Measurements from ENCODE around the gene LCP1. TPM values are rescaled to one million over a fixed set of nuclear protein-coding genes. Genes with fewer than 3 reads are reported as not detected.

LCP1 gene
- total RNA-seq, 2 donors from 2014 or later = 58.1 to 177 TPM

DNA sequence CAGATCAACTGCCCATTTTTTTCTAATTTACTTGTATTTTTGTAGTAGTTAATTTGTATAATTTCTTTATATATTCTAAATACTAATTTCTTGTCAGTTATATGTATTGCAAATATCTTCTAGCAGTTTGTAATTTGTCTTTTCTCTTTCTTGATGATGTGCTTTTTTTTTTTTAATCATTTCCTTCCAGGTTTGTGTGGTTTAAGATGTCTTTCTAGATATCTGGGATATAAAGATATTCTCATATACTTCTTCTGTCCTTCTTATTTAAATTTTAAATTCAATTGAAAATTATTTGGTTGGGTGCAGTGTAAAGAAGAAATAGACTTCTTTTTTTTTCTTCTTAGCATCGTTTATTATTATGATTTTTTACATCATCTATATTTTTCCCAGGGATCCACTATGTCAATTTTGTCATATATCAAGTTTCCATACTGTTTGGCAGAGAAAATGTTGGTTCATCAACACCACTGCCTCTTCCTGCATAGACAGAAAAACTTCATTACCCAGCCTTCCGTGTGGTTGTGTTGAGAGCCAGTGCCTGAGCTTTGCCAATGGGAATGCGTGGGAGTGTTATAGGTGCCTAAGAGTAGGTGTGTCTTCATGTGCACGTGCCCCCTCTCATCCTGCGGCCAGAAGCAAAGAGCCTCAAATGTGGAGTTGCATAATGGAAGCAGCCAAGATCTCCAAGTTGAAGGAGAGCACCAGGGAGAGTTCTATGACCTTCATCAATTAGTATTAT, 93.0 kb downstream of the LCP1 start:
- Histone ChIP-seq H3K4me3 (no peak overlapping the region), H3K27ac (no peak overlapping the region), H3K4me1 (replicated peaks) (no peaks in the 10 kb centered on the region), H3K9me3 (no peaks in the 10 kb centered on the region), H3K27me3 (replicated peaks; ENCODE audit: insufficient read depth) (no peaks in the 10 kb centered on the region), H3K36me3 (no peaks in the 10 kb centered on the region)
- no peak for DNase-seq (ENCODE audit: low spot score)
- 84% methylated on average over 5 of the region's 5 CpGs for WGBS
- TF ChIP-seq, protein P1, sequence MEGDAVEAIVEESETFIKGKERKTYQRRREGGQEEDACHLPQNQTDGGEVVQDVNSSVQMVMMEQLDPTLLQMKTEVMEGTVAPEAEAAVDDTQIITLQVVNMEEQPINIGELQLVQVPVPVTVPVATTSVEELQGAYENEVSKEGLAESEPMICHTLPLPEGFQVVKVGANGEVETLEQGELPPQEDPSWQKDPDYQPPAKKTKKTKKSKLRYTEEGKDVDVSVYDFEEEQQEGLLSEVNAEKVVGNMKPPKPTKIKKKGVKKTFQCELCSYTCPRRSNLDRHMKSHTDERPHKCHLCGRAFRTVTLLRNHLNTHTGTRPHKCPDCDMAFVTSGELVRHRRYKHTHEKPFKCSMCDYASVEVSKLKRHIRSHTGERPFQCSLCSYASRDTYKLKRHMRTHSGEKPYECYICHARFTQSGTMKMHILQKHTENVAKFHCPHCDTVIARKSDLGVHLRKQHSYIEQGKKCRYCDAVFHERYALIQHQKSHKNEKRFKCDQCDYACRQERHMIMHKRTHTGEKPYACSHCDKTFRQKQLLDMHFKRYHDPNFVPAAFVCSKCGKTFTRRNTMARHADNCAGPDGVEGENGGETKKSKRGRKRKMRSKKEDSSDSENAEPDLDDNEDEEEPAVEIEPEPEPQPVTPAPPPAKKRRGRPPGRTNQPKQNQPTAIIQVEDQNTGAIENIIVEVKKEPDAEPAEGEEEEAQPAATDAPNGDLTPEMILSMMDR (IDR thresholded peaks at IDR 0.05) = no peak
- TF ChIP-seq POLR2AphosphoS5 (IDR thresholded peaks at IDR 0.05) (no peak), POLR2A (IDR thresholded peaks at IDR 0.05) (no peak)
- intact Hi-C loops (cut with DNase I) = no loop called here

DNA sequence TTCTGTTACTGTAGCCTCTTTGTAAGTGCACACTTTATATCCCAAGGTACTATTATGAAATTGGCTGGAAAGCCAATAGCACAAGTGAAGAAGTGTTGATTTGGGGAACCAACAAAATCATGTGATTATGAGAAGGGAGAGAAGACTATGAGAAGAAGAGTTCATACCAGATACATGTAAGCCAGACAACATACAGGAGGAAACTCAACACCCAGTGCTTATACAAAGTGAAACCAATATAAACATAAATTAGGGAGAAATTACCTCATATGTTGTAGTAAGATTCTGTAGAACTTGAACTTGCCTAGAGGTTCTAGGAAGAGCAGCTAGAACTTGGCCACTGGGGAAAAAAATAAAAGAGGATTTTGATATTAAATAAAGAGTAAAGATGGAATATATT, 94.5 kb downstream of the LCP1 start:
- Histone ChIP-seq H3K27me3 (replicated peaks; ENCODE audit: insufficient read depth) (no peaks in the 10 kb centered on the region), H3K4me1 (replicated peaks) (no peaks in the 10 kb centered on the region), H3K9me3 (no peaks in the 10 kb centered on the region), H3K4me3 (no peak overlapping the region), H3K27ac (no peak overlapping the region), H3K36me3 (no peaks in the 10 kb centered on the region)
- intact Hi-C loops (cut with DNase I) = no loop called here
- TF ChIP-seq, protein P1 (IDR thresholded peaks at IDR 0.05) = no peak
- no peak for DNase-seq (ENCODE audit: low spot score)

DNA sequence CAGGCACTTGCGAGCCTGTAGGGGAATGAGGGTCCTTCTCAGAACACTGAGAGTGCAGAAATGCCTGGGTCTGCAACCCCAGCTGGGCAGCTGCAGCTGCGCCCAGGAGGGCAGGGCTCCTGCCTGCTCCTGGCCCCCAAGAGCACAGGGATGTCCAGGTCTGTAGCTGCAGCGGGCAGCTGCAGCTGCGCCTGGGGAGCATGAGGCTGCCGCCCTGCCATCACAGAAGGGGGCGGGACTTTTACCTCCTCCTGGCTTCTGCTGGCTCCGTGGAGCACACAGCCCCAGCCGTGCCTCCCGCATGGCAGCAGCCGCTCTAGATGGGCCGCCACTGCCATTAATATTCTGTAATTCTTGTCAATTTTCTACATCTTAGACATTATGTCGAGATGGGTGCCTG, 95.0 kb downstream of the LCP1 start:
- no peak overlapping the region for H3K27ac ChIP-seq
- H3K9me3 ChIP-seq = no peaks in the 10 kb centered on the region
- intact Hi-C loops (cut with DNase I) = no loop called here
- no peak overlapping the region for H3K4me3 ChIP-seq
- H3K4me1 ChIP-seq (replicated peaks) = no peaks in the 10 kb centered on the region
- no peak for DNase-seq (ENCODE audit: low spot score)
- WGBS = 92% methylated on average over 12 of the region's 12 CpGs
- H3K27me3 ChIP-seq (replicated peaks; ENCODE audit: insufficient read depth) = no peaks in the 10 kb centered on the region
- H3K36me3 ChIP-seq = no peaks in the 10 kb centered on the region
- TF ChIP-seq, protein P1 (IDR thresholded peaks at IDR 0.05) = no peak
- TF ChIP-seq POLR2A (IDR thresholded peaks at IDR 0.05) (no peak), POLR2AphosphoS5 (IDR thresholded peaks at IDR 0.05) (no peak)

DNA sequence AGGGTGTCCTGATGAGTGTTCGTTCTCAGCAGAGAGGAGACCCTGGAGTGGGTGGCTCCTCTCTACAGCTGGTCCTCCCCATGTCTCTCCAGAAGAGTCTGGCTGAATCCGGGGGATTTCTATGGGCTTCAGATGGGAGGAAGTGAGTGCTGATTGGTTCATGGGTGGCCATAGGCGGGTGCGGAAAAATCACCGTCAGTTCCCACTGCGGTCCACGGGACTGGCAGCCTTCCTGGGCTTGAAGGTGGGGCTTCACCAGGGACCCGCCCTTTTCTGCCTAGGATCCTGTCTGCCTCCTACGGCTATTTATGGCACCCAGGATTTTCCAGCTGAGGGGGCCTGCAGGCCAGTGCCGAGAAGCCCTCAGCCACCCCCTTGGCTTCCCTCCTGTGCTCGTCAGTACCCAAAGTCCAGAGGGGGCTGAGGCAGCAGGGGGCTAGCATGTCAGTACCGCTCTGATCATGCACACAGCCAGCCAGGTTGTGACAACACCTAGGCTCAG, 95.5 kb downstream of the LCP1 start:
- Histone ChIP-seq H3K27me3 (replicated peaks; ENCODE audit: insufficient read depth) (no peaks in the 10 kb centered on the region), H3K36me3 (no peaks in the 10 kb centered on the region), H3K27ac (no peak overlapping the region), H3K4me3 (no peak overlapping the region), H3K9me3 (no peaks in the 10 kb centered on the region), H3K4me1 (replicated peaks) (no peaks in the 10 kb centered on the region)
- 86% methylated on average over 12 of the region's 12 CpGs for whole genome bisulfite sequencing
- no peak for DNase-seq (ENCODE audit: low spot score)
- TF ChIP-seq POLR2AphosphoS5 (IDR thresholded peaks at IDR 0.05) = no peak
- TF ChIP-seq POLR2A (IDR thresholded peaks at IDR 0.05) = no peak
- TF ChIP-seq, protein P1 (IDR thresholded peaks at IDR 0.05) = no peak
- intact Hi-C loops (cut with DNase I) = no loop called here

DNA sequence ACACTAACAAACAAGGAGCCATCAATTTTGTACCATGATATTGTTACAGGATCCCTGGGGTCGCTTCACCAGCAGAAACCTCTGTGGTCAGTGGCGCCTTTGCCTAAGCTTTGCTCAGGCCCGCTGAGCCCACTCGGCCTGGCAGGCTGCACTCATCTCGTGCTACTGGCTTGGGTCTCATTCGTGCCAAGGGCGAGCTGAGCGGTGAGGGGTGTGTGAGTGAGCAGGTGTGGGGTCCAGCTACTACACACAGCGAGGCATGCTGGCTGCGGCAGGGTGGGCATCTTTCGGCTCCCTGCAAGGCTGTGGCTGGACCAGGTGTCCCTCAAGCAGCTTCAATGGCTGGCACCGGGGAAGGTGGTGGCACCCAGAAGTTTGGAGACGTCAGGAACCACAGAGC, 96.2 kb downstream of the LCP1 start:
- 93% methylated on average over 13 of the region's 13 CpGs for WGBS

More for the DNA sequence above, 96.2 kb downstream of the LCP1 start:
- no peaks in the 10 kb centered on the region for H3K4me1 ChIP-seq (replicated peaks)
- H3K4me3 ChIP-seq = no peak overlapping the region
- no peaks in the 10 kb centered on the region for H3K27me3 ChIP-seq (replicated peaks; ENCODE audit: insufficient read depth)
- H3K9me3 ChIP-seq = no peaks in the 10 kb centered on the region
- intact Hi-C loops (cut with DNase I) = no loop called here
- DNase-seq (ENCODE audit: low spot score) = no peak
- TF ChIP-seq POLR2AphosphoS5 (IDR thresholded peaks at IDR 0.05) = no peak
- TF ChIP-seq, protein P1 (IDR thresholded peaks at IDR 0.05) = no peak
- no peak for TF ChIP-seq POLR2A (IDR thresholded peaks at IDR 0.05)
- H3K36me3 ChIP-seq = no peaks in the 10 kb centered on the region
- H3K27ac ChIP-seq = no peak overlapping the region

Data from prostate gland (tissue), 2 donors.